HUES64 (cell line): Measurements from ENCODE around the gene TRMT61A.

ENCODE experiments used
- H3K27ac ChIP-seq: 2 replicates; pipeline ENCODE4 v1.7.0; 2013; ENCODE audit warnings: low read depth, low read length, inconsistent platforms
- H3K27me3 ChIP-seq: 2 replicates; pipeline ENCODE4 v1.6.1; 2013; ENCODE audit warnings: mild to moderate bottlenecking, low read length; ENCODE audit not compliant: insufficient read depth
- H3K36me3 ChIP-seq: 2 replicates; pipeline ENCODE4 v1.6.1; 2013; ENCODE audit warnings: mild to moderate bottlenecking, low read length; ENCODE audit not compliant: insufficient read depth
- H3K4me1 ChIP-seq: 2 replicates; pipeline ENCODE4 v1.6.1; 2013; ENCODE audit warnings: mild to moderate bottlenecking, low read length, moderate library complexity; ENCODE audit not compliant: insufficient read depth
- H3K4me3 ChIP-seq: 2 replicates; pipeline ENCODE4 v1.5.1; 2013; ENCODE audit warnings: mild to moderate bottlenecking, low read length, moderate library complexity
- H3K9ac ChIP-seq: 2 replicates; pipeline ENCODE4 v1.6.1; 2013; ENCODE audit warnings: mild to moderate bottlenecking, low read depth, low read length
- H3K9me3 ChIP-seq: 2 replicates; pipeline ENCODE4 v1.6.1; 2013; ENCODE audit warnings: low read depth, low read length; ENCODE audit not compliant: insufficient read depth
- WGBS: fragments of 150-250, 120-280 bp; methylation state at CpG from one replicate; pipeline ENCODE4 v1.1.7; 2013; ENCODE audit warnings: missing lambda C conversion rate; 5-methylcytosine and 5-hydroxymethylcytosine counted together

The TRMT61A gene

DNA sequence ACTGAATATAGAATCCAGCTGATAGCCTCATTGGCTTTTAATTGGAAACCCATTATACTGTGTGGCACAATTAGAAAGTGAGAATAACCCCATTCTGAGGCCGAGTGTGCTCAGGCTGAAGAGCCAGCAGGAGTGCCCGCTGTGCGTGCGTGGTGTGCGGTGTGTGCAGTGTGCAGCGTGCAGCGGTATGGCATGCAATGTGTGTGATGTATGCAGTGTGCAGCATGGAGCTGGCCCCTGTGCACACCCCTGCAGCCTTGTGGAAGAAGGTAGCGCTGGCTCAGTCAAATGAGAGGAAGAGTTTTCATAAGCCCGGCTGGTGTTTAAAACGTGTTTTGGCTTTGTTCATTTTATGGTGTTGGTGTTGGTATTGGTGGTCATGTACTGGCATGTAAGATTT, 29.3 kb upstream of the TRMT61A start:
- Histone ChIP-seq H3K9ac (no peak overlapping the region), H3K27ac (no peak overlapping the region), H3K9me3 (no peaks in the 10 kb centered on the region), H3K4me1 (peaks cover 2% of the 10 kb centered on the region; the same call in 1 of the 2 replicates), H3K36me3 (peaks cover 78% of the 10 kb centered on the region), H3K4me3 (no peak overlapping the region), H3K27me3 (no peaks in the 10 kb centered on the region)
- WGBS, result 88% methylated on average over 10 of the region's 10 CpGs

DNA sequence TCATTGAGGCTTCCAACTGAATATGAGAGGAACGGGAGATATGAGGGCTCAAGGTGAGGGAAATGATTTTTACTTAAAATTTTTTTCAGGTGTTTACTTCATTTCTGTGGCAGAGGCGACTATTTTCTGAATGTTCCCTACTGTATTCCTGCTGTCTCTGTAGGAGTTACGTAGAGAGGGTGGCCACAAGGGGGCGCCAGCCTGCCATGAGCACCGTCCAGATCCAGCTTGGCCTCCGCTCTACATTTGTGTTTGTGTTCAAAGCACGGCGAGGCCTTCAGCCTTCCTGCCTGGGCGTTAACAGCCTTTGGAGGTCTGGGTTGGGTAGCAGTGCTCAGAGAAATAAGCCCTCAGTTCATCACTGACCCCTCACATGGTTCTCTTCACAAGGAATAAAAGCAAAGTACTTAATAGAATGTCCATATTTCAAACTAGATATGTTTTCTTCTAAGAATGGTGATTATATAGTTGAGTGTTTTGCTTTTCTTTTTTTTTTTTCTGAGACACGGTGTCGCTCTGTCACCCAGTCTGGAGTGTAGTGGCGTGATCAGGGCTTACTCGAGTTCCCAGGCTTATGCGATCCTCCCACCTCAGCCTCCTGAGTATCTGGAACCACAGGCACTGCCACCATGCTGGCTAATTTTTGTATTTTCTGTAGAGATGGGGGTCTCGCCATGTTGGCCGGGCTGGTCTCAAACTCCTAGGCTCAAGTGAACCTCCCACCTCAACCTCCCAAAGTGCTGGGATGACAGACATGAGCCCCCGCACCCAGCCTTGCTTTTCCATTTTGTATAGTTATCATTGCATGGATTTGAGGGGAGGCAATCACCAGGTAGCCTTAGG, 28.6 kb upstream of the TRMT61A start:
- 58% methylated on average over 17 of the region's 17 CpGs for whole genome bisulfite sequencing
- H3K9me3 ChIP-seq, result no peaks in the 10 kb centered on the region
- peaks cover 78% of the 10 kb centered on the region for H3K36me3 ChIP-seq
- no peak overlapping the region for H3K27ac ChIP-seq
- no peaks in the 10 kb centered on the region for H3K27me3 ChIP-seq
- no peak overlapping the region for H3K9ac ChIP-seq
- no peak overlapping the region for H3K4me3 ChIP-seq
- H3K4me1 ChIP-seq, result peaks cover 2% of the 10 kb centered on the region; the same call in 1 of the 2 replicates

DNA sequence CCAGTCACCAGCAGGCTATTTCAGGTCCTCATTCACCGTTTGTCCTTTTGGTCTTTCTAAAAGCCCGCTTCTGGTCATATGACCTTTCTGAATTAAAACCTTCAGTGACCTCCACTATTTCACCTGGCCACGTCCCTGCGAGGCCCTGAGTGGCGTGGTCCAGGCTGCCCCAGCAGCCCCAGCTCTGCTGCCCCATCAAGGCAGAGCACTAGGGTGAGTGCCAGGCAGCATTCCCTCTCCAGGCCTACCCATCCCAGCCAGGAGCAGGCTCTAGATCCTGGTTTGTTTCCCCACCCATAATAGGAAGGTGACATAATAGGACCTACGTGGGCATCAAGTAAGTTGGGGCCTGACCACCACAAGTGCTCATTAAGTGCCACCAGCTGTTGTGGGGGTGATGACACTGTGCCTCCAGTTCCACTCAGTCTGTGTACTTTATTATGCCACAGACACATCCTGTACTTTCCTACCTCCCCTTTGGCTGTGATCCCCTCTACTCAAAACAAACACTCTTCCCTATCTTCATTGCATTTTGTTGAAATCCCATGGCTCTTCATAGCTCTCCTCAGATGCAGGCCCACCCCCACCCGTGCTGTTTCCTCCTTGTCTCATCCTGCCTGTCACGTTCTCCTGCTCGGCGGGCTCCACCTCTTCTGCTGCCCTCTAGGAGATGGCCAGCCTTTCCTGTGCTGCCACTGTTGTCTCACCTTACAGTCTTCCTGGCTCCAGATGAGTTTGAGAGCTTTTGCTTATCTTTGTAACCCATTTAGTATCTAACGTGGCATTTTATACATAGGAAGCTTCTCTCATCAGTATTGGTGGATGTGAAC, 27.7 kb upstream of the TRMT61A start:
- Histone ChIP-seq H3K9me3 (no peaks in the 10 kb centered on the region), H3K27ac (no peak overlapping the region), H3K4me1 (peaks cover 2% of the 10 kb centered on the region; the same call in 1 of the 2 replicates), H3K4me3 (no peak overlapping the region), H3K9ac (no peak overlapping the region), H3K36me3 (peaks cover 74% of the 10 kb centered on the region), H3K27me3 (no peaks in the 10 kb centered on the region)
- 92% methylated on average over 11 of the region's 11 CpGs for WGBS

DNA sequence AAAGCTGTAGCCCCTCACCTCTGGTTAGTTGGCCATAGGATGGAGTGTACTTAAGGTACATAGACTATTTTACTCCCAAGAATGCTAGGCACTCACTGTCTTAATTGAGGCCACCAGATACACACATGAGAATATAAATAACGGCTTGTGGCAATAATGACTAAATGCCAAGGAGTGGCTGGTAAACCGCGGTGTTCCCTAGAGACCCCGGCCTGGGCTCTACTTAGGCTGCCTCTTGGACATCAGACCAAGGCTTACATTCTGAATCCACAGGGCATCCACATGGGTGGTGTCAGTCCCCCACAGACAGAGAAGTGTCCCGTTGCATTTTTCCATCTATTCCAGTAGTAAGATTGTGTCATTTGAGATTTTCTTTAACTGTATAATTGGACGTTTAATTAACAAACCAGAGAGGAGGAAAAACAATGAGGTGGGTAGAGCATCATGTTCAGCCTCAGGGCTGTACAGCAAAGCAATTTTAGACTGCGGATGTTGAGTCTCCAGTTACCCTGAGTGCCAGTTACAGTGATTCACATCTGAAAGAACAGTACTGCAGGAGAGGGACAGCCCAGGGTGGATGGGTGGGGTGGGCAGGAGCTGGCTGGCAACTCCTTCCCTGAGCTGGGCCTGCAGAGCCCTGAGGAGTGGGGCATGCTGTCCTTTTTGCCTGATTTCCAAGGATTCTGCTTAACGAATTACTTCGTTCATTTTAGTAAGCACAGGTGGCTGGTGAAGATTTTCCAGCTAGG, 26.9 kb upstream of the TRMT61A start:
- no peak overlapping the region for H3K4me3 ChIP-seq
- no peak overlapping the region for H3K27ac ChIP-seq
- H3K9me3 ChIP-seq, result no peaks in the 10 kb centered on the region
- peaks cover 73% of the 10 kb centered on the region for H3K36me3 ChIP-seq
- H3K4me1 ChIP-seq, result peaks cover 2% of the 10 kb centered on the region; the same call in 1 of the 2 replicates
- no peak overlapping the region for H3K9ac ChIP-seq
- WGBS, result 97% methylated on average over 9 of the region's 9 CpGs
- H3K27me3 ChIP-seq, result no peaks in the 10 kb centered on the region

DNA sequence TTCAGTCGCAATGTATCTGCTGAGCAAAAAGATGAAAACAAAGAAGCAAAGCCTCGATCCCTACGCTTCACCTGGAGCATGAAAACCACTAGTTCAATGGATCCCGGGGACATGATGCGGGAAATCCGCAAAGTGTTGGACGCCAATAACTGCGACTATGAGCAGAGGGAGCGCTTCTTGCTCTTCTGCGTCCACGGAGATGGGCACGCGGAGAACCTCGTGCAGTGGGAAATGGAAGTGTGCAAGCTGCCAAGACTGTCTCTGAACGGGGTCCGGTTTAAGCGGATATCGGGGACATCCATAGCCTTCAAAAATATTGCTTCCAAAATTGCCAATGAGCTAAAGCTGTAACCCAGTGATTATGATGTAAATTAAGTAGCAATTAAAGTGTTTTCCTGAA, 26.1 kb upstream of the TRMT61A start:
- H3K36me3 ChIP-seq, result peaks cover 73% of the 10 kb centered on the region
- no peaks in the 10 kb centered on the region for H3K9me3 ChIP-seq
- peaks cover 2% of the 10 kb centered on the region; the same call in 1 of the 2 replicates for H3K4me1 ChIP-seq
- no peak overlapping the region for H3K9ac ChIP-seq
- H3K27me3 ChIP-seq, result no peaks in the 10 kb centered on the region
- no peak overlapping the region for H3K4me3 ChIP-seq
- 96% methylated on average over 18 of the region's 18 CpGs for WGBS
- no peak overlapping the region for H3K27ac ChIP-seq

DNA sequence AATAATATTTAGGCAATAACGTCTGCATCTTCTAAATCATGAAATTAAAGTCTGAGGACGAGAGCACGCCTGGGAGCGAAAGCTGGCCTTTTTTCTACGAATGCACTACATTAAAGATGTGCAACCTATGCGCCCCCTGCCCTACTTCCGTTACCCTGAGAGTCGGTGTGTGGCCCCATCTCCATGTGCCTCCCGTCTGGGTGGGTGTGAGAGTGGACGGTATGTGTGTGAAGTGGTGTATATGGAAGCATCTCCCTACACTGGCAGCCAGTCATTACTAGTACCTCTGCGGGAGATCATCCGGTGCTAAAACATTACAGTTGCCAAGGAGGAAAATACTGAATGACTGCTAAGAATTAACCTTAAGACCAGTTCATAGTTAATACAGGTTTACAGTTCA, 25.7 kb upstream of the TRMT61A start:
- no peak overlapping the region for H3K4me3 ChIP-seq
- H3K36me3 ChIP-seq, result peaks cover 71% of the 10 kb centered on the region
- H3K9me3 ChIP-seq, result no peaks in the 10 kb centered on the region
- peaks cover 2% of the 10 kb centered on the region; the same call in 1 of the 2 replicates for H3K4me1 ChIP-seq
- H3K9ac ChIP-seq, result no peak overlapping the region
- no peaks in the 10 kb centered on the region for H3K27me3 ChIP-seq
- no peak overlapping the region for H3K27ac ChIP-seq
- 94% methylated on average over 12 of the region's 12 CpGs for WGBS

DNA sequence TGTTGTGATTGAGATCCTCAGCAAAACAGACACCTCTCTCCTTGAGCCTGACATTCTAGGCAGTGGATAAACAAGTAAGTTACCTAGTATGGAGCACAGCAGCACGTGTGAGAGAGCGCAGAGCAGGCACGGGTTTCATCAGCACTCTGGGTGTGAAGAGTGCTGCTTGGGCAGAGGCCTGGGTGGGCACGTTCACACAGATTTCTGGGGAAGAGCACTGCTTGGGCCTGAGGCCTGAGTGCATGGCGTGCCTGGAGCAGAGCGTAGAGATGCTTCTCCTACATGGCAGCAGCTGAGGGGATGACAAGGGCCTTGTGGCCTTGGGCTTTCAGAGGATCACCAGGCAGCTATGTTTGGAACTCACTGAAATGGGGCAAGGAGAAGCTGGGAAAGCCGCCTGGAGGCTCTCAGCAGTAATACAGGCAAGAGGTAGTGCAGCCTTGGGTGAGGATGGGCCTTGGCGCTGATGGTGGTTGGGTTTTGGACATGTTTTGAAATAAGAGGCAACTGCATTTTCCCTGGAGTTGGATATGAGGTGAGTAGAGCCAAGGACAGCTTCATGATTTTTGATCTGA, 23.9 kb upstream of the TRMT61A start:
- peaks cover 2% of the 10 kb centered on the region; the same call in 1 of the 2 replicates for H3K4me1 ChIP-seq
- peaks cover 75% of the 10 kb centered on the region for H3K36me3 ChIP-seq
- no peak overlapping the region for H3K27ac ChIP-seq
- H3K4me3 ChIP-seq, result no peak overlapping the region
- no peaks in the 10 kb centered on the region for H3K27me3 ChIP-seq
- 83% methylated on average over 8 of the region's 8 CpGs for WGBS
- no peak overlapping the region for H3K9ac ChIP-seq
- no peaks in the 10 kb centered on the region for H3K9me3 ChIP-seq

DNA sequence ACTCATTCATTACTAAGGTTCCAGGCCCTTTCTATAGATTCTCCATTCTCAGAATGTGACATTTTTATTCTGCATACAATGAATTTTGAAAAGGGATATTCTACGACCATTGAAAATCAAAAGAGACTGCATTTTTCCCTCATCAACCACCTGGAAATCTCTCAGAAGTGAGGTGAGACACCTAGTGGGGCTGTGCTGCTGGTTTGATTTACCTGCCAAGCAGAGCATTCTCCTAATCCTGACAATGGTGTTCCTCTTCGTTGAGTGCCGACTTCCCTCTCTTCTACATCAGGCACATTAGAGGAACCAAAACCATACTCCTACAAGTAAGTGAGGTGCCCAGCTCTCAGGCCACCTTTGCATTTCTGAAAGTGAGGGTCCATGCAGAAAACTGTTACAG, 21.2 kb upstream of the TRMT61A start:
- Histone ChIP-seq H3K4me3 (no peak overlapping the region), H3K27me3 (no peaks in the 10 kb centered on the region), H3K27ac (no peak overlapping the region), H3K9me3 (no peaks in the 10 kb centered on the region), H3K36me3 (peaks cover 51% of the 10 kb centered on the region), H3K9ac (no peak overlapping the region), H3K4me1 (no peaks in the 10 kb centered on the region)
- WGBS, result 98% methylated on average over 3 of the region's 3 CpGs

DNA sequence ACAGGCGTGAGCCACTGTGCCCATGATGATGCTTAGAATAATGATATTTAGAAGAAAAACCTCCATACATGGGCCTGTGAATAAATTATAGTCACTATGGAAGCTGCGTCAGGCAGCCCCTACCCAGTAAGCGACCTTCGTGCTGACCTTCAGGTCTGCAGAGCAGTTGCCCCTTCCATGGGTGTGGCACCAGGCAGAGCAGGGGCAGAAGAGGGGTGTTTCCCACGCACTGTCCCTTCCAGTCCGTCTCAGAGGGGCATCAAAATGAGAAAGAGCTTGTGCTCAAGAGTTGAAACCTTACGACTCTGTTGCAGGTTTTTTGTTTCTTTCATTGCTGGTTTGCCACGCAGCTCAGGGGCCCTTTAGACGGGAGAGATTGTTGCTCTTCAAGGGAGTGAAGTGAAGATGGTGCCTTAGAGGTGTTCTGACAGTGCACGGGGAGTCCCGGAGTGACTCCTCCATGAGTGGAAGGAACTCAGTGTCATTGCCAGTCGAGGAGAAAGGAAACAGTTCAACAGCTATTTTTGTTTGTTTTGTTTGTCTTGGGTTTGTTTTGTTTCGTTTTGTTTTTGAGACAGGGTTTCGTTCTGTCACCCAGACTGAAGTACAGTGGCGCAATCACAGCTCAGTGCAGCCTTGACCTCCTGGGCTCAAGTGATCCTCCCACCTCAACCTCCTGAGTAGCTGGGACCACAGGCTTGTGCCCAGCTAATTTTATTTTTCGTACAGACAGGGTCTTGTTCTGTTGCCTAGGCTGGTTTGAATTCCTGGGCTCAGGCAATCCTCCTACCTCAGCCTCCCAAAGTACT, 20.3 kb upstream of the TRMT61A start:
- Histone ChIP-seq H3K27me3 (no peaks in the 10 kb centered on the region), H3K36me3 (peaks cover 41% of the 10 kb centered on the region), H3K4me3 (no peak overlapping the region), H3K9me3 (no peaks in the 10 kb centered on the region), H3K9ac (no peak overlapping the region), H3K4me1 (no peaks in the 10 kb centered on the region), H3K27ac (no peak overlapping the region)
- WGBS, result 91% methylated on average over 16 of the region's 16 CpGs
